HepG2 (cell line): ENCODE results near the gene TREH. TPM values are rescaled to one million over a fixed set of nuclear protein-coding genes. Genes with fewer than 3 reads are reported as not detected.

Experiments
- AFF4 ChIP-seq: sonication (generic); formaldehyde crosslinking; IDR thresholded peaks from 2 replicates; pipeline ENCODE4 v1.4.0; 2020; ENCODE audit warnings: missing genetic modification reagents
- DR1 ChIP-seq: sonication (generic); formaldehyde crosslinking; IDR thresholded peaks from 2 replicates; pipeline ENCODE4 v1.8.0; 2021; ENCODE audit warnings: mild to moderate bottlenecking, missing genetic modification reagents, inconsistent platforms
- GTF2F1 ChIP-seq: fragments of 150-350 bp; IDR thresholded peaks from 2 replicates; pipeline ENCODE4 v1.6.1; 2014; ENCODE audit warnings: low read length
- HDAC2 ChIP-seq: sonication (generic); formaldehyde crosslinking; IDR thresholded peaks from 2 replicates; pipeline ENCODE4 v1.4.0; 2020; ENCODE audit warnings: missing genetic modification reagents
- HNRNPH1 ChIP-seq: fragments of 200-400 bp; formaldehyde crosslinking; optimal IDR thresholded peaks from 2 replicates; pipeline ENCODE3; 2017; ENCODE audit warnings: mild to moderate bottlenecking, low read depth, low read length
- KMT2A ChIP-seq: sonication (generic); formaldehyde crosslinking; IDR thresholded peaks from 2 replicates; pipeline ENCODE4 v1.4.0; 2020; ENCODE audit warnings: missing genetic modification reagents
- MIER2 ChIP-seq: IDR thresholded peaks from 2 replicates; pipeline ENCODE4 v1.6.1; 2016; ENCODE audit warnings: missing biosample characterization, missing genetic modification reagents
- MXI1 ChIP-seq: IDR thresholded peaks from 3 replicates; pipeline ENCODE4 v1.6.1; 2012; ENCODE audit warnings: low read depth, low read length, inconsistent platforms, borderline replicate concordance
- MZF1 ChIP-seq: sonication (generic); formaldehyde crosslinking; IDR thresholded peaks from 2 replicates; pipeline ENCODE4 v1.8.1; 2023; ENCODE audit warnings: mild to moderate bottlenecking, missing genetic modification reagents, borderline replicate concordance
- PRDM10 ChIP-seq: sonication (generic); formaldehyde crosslinking; IDR thresholded peaks from 2 replicates; pipeline ENCODE4 v1.4.0; 2020; ENCODE audit warnings: low read depth, missing genetic modification reagents
- PRPF4 ChIP-seq: fragments of 200-400 bp; formaldehyde crosslinking; IDR thresholded peaks from 2 replicates; pipeline ENCODE4 v1.6.1; 2016; ENCODE audit warnings: low read length, low read depth; ENCODE audit not compliant: poor library complexity, severe bottlenecking
- SP140L ChIP-seq: sonication (generic); formaldehyde crosslinking; IDR thresholded peaks from 2 replicates; pipeline ENCODE4 v1.4.0; 2020; ENCODE audit warnings: missing genetic modification reagents, borderline replicate concordance
- THYN1 ChIP-seq: sonication (generic); formaldehyde crosslinking; IDR thresholded peaks from 2 replicates; pipeline ENCODE4 v1.8.1; 2023; ENCODE audit warnings: low read depth, mild to moderate bottlenecking, moderate library complexity, missing genetic modification reagents, borderline replicate concordance
- ZBTB1 ChIP-seq: sonication (generic); formaldehyde crosslinking; IDR thresholded peaks from 2 replicates; pipeline ENCODE4 v1.4.0; 2020; ENCODE audit warnings: missing genetic modification reagents, borderline replicate concordance
- ZNF232 ChIP-seq: sonication (generic); formaldehyde crosslinking; IDR thresholded peaks from 2 replicates; pipeline ENCODE4 v1.4.0; 2020; ENCODE audit warnings: missing genetic modification reagents, borderline replicate concordance
- ZNF292 ChIP-seq: sonication (generic); formaldehyde crosslinking; IDR thresholded peaks from 2 replicates; pipeline ENCODE4 v1.8.1; 2022; ENCODE audit warnings: mild to moderate bottlenecking, low read depth, missing genetic modification reagents, borderline replicate concordance
- ZNF549 ChIP-seq: sonication (generic); formaldehyde crosslinking; IDR thresholded peaks from 2 replicates; pipeline ENCODE4 v1.5.0; 2020; ENCODE audit warnings: missing genetic modification reagents
- ZNF703 ChIP-seq: sonication (generic); formaldehyde crosslinking; IDR thresholded peaks from 2 replicates; pipeline ENCODE4 v1.5.1; 2020; ENCODE audit warnings: missing genetic modification reagents, mild to moderate bottlenecking, moderate library complexity, borderline replicate concordance
- ZNF720 ChIP-seq: sonication (generic); formaldehyde crosslinking; IDR thresholded peaks from 2 replicates; pipeline ENCODE4 v1.4.0; 2020; ENCODE audit warnings: missing genetic modification reagents
- ZNF800 ChIP-seq: sonication (generic); formaldehyde crosslinking; IDR thresholded peaks from 2 replicates; pipeline ENCODE4 v1.4.0; 2020; ENCODE audit warnings: missing genetic modification reagents
- polyA plus RNA-seq, 8 experiments: library from polyadenylated mRNA; depleted of rRNA in 3 of 8; stranded (reverse) in 7 of 8; unstranded in 1 of 8; fragments of >200 nt; fragmentation: Illumina TruSeq in 4 of 8; extraction: Trizol in 4 of 8; gene quantifications; 2 replicates each; pipeline versions ENCODE4 v1.2.1 to v1.2.3, GENCODE V29; 2011 to 2016; ENCODE audit warnings: low read depth in 4 of 8, missing spikeins in 1 of 8, mixed read lengths in 1 of 8; ENCODE audit not compliant: insufficient read depth in 1 of 8
- total RNA-seq, 5 experiments: library from RNA; depleted of rRNA; stranded (reverse); fragments of >200 nt; fragmentation: Illumina TruSeq; extraction: Trizol; gene quantifications; 2 replicates each; pipeline ENCODE4 v1.2.3, GENCODE V29; 2016; ENCODE audit warnings: low read depth in 1 of 5

Gene TREH
- total and polyA plus RNA-seq, 2 of the 13 experiments (the other 11 are each of a cell fraction or from before 2014, with no cell fraction given): 0.53 to 0.86 TPM

GRCh38 chr11:118621071-118621783 is 58.2 kb downstream of the TREH start (continued):
- TF ChIP-seq MXI1 (no peak), ZBTB1 (CRISPR knock-in tag) (no peak), AFF4 (CRISPR knock-in tag) (no peak), HNRNPH1 (no peak), ZNF549 (CRISPR knock-in tag) (no peak), DR1 (no peak), ZNF800 (no peak), MIER2 (CRISPR knock-in tag) (no peak), ZNF720 (CRISPR knock-in tag) (no peak), MZF1 (CRISPR knock-in tag) (no peak), PRPF4 (peak; percentile 63), SP140L (CRISPR knock-in tag) (no peak), ZNF703 (CRISPR knock-in tag) (no peak), PRDM10 (CRISPR knock-in tag) (no peak; the same call in 1 of the 2 replicates), ZNF232 (no peak), GTF2F1 (no peak), THYN1 (no peak), HDAC2 (CRISPR knock-in tag) (no peak), KMT2A (CRISPR knock-in tag) (no peak), ZNF292 (CRISPR knock-in tag) (no peak)
